IPS DF 4.7 (cell line): Measurements from ENCODE around the gene LARP4.
A peak's percentile ranks its signal among the peaks of the same experiment; 100 is the strongest.
"Not testable (repeated sequence)": the region's sequence is repeated elsewhere in the genome, so short reads cannot be mapped to it uniquely, and the experiment has no call there.

ENCODE experiments used
- DNase-seq: peaks from one replicate; pipeline ENCODE4 v3.0.0-alpha.2; 2013; ENCODE audit warnings: low spot score; ENCODE audit errors: extremely low read depth

Gene LARP4

DNA sequence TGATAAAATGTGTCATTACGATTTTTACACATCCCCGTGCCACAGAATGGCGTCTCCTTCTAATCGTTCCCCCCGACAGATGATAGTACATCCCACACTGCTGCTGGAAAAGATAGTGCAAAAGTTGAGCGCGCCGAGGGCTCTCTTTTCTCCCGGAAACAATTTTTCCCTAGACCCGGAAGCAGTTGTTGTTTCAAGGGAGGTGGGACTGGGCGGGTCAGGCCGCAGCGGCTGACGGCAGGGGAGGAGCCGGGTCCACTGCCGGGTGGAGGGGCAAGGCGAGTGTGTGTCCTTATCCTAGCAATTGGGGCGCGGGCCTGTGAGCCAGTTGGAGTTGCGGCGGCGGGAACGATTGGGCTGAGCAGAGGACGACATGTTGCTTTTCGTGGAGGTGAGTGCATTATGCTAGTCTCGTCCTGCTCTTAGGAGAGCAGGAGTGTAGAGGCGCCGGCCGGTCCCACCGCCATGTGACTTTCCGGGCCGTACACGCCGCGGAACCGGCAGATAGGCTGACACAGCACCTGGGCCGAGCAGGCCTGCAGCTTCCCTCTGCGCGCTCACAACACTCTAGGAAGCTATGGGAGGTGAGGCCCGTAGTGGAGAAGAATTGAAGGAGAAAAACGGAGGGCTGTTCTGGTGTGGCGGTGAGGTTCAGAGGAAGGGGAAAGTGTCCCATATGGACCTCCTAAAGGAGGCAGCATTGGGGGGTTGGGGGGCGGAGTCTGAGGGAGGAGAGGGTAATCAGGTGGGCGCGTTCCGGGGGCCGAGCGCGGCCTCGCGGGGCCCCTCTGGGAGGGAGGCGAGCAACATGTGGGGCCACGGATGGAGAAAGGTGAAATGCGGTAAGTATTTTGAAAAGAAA lies at the start of gene LARP4:
LARP4 (plus strand) TSS at position 248 of the 862 bp plus-strand sequence; CDS start at position 374, 126 bp downstream.
- peak; percentile 93 for DNase-seq

DNA sequence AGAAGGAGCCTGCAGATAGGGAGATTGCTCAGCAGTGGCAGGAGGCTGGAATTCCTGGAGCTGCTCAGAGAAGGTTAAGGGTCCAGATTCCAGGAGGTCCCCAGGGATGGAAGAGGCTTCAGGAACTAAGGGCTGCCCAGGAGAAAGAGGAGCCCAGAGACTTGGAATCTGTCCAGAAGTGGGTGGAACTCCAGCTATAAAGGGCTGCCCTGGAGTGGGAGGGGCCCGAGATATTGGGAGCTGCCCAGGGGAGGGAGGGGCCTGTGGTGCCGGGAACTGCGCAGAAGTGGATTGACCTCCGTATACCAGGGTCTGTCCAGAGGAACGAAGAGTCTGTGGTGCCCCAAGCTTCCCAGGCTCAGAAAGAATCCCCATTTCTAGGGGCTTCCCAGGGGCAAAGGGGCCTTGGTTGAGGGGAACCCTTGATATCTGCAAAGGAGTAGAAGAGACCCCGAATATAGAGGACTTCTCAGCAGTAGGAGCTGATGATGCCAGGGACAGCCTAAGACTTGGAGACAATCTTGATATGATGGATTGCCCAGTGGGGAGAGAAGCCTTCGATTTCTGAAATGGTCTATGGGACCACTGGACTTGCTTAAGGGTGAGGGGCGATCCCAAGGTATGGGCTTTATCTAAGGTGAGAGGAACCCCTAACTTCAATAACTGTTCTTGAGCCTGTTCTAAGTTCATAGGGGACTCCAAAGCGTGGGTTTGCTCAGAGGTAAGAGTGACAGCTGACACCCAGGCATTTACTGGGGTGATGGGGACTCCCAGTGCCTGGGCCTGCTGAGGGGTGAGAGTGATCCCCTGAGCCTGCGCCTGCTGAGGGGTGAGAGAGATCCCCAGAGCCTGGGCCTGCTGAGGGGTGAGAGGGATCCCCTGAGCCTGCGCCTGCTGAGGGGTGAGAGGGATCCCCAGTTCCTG lies 49.3 kb upstream of the LARP4 start:
- no peak for DNase-seq

DNA sequence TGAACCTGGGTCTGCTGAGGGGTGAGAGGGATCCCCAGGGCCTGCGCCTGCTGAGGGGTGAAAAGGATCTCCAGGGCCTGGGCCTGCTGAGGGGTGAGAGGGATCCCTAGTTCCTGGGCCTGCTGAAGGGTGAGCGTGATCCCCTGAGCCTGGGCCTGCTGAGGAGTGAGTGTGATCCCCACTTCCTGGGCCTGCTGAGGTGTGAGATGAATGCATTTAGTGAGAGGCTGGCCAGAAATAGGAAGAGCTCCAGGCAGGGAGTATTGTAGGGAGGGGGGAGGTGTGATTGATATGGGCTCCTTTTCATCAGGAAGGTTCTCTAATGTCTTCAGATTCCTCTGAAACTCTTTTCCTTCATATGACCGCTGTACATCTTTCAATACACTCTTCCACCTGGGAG lies 47.3 kb upstream of the LARP4 start:
- no peak for DNase-seq

DNA sequence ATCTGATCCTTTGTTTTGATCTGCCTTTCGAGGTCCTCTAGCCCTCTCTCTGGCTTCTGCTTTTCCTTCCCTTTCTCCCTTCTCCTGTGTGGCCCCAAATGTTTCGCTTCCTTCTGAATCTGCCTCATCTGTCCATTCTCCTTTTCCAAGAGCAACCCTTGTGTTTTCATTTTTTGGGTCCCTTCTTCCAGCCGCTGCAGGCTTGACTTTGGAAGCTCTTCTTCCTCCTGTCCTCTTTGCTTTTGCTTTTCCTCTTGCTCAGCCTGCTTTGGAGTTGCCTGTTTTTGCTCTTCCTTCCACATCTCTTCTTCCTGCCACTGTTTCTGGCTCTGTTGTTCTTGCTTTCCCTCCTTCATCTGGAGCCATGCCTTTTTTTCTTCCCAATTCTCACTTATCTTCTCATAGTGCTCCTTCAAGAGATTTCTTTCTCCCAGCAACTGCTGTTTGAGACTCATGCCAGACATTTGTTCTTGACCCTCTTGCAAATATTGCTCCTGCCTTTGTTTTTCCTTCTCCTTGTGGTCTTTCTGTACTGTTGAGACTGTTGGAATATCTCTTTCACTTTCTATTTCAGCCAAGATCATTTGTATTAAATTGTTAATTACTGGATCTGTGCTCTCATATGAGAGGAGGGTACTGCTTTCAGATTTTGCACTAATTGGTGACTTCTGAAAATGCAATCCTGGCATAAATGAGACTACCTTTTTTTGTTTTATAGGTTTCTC lies 46.7 kb upstream of the LARP4 start:
- DNase-seq: no peak

DNA sequence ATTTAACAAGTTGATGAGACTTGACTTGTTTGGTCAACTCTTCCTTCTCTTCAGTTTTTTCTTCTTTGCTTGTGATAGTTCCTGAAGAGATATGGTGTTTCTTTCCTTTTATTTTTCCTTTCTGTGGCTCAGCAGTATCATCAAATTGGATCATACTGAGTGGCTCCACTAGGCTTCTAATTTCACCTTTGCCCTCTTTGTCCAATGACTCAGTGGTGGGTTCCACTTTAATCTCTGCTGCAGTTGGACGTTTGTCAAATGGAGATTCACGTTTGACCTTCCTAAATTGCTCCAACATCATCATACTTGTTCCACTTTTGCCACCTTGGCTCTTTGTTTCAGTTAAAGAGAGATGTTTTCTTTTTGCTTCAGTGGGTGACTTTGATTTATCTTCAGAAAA lies 45.8 kb upstream of the LARP4 start:
- no peak for DNase-seq

DNA sequence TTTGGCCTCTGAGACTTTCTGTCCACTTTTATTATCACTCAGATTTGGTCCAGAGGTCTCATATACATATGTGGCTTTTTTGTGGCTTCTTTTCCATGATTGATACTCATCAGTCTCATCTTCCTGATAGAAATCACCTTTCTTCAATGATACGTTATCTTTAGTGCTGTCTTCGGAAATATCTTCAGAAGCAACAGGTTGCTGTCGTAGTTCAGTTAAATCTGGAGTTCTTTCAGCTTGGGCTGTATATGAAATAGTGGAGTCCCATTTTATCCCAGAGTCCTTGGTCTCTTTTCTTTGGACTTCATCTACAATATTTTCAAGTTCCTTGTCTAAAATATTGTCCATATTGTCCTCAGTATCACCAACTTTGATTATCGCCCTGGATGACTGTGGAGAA lies 45.3 kb upstream of the LARP4 start:
- DNase-seq: no peak

DNA sequence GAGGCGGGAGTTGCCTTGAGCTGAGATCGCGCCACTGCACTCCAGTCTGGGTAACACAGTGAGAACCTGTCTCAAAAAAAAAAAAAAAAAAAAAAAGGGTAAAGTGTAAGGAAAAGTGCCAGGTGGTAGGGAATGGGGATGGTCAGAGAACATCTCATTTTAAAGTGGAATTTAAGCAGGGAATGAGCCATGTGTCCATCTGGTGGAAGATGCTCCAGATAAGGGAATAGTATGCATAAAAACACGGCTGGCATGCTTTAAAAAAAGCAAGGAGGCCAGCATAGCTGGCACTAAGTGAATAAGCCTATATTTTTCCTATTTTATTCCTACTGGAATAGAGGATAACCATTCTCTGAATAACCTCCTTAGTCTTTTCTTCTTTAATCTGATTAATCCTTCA lies 38.0 kb upstream of the LARP4 start:
- no peak for DNase-seq

DNA sequence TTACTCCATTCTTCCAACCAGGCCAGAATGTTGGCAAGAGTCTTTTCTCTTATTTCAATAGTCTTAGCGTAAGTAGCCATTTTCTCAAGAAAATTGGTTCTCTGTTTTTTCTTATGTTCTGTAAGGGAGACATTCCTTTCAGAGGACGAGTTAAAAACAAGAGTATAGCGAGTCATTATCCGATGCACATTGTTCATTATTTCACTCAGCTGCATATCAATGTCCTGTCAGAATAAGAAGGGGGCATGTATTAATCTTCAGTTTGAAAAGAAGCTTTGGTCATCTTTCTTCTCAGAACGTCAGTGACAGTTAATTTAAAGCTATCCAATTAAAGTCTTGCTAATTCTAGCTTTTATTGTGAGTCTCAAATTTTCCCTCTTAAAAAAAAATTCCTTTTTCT lies 37.5 kb upstream of the LARP4 start:
- DNase-seq: no peak

DNA sequence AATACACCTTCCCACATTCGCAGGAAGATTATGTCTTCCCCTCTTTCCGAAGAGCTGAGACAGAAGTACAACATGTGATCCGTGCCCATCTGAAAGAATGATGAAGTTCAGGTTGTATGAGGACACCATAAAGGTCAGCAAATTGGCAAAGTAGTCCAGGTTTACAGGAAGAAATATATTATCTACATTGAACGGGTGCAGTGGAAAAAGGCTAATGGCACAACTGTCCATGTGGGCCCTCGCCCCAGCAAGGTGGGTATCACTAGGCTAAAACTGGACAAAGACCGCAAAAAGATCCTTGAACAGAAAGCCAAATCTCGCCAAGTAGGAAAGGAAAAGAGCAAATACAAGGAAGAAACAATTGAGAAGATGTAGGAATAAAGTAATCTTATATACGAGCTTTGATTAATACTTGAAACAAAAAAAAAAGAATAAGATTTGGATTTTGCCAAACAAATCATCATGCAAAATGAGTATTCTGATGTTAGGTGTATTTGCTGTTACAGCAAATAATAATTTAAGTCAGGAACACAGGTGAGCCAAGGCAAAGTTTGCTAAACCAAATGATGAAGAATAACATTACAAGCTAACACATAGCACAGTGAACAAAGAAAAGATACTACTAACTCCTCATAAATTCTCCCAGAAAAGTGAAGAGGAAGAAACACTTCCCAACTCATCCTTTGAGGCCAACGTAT lies 34.8 kb upstream of the LARP4 start:
- DNase-seq: no peak

DNA sequence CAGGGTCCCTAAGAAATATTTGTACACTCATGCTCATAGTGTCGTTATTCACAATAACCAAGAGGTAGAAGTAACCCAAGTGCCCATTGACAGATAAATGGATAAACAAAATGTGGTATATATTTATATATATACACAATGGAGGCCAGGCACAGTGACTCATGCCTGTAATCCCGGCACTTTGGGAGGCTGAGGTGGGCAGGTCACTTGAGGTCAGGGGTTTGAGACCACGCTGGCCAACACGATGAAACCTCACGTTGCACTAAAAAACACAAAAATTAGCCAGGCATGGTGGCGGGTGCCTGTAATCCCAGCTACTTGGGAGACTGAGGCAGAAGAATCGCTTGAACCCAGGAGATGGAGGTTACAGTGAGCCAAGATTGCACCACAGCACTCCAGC lies 30.0 kb upstream of the LARP4 start:
- DNase-seq: not testable (repeated sequence)

DNA sequence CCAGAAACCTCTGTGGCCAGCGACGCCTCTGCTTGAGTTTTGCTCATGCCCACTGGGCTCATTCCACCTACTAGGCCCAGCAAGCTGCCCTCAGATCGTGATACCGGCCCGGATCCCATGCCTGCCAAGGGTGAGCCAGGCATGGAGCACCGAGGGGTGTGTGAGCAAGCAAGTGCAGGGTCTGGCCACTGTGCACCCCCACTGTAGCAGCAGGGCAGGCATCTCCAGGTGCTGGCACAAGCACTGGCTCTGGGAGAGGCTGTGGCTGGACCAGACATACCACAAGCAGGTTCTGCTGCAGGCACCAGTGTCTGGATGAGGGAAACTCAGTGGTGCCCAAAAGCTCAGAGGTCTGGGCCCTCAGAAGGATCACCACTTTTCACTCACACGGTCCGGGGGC lies 24.9 kb upstream of the LARP4 start:
- DNase-seq: no peak

DNA sequence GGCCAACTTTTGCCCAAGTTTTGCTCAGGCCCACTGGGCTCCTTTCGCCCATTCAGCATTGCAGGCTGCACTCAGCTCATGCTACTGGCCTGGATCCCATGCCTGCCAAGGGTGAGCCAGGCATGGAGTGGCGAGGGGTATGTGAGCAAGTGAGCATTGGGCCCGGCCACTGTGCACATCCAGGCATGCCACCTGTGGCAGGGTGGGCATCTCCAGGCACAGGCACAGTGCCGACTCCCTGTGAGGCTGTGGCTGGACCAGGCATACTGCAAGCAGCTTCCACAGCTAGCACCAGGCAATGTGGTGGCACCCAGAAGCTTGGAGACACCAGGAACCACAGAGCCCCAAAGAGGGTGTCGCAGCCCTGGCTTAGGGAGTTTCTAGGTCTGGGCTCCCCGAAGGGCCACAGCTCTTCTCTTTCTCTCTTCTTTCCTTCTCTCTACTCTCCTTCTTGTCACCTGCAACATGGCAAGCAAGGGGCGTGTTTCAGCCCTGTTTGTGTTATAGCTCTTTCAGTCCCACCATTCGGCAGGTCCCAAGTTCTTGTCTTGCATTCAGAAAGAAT lies 19.8 kb upstream of the LARP4 start:
- DNase-seq: no peak

DNA sequence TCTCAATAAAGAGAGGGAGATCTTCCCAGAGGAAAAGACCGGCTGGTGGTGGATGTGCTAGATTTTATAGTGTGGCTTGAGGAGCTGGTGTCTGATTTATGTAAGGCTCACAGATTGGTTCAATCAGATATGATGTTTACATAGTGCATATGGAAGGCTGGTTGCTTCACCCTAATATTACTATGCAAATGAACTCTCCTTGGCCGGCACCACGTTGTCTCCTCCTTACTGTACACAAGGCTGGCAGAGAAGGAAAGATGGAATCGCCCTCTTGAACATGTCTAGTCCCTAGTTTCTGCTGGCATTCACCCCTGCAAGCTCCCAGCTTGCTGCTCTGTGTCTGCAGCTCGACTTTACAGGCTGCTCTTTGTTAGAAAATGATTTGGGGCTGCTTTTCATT lies 13.2 kb upstream of the LARP4 start:
- no peak for DNase-seq

DNA sequence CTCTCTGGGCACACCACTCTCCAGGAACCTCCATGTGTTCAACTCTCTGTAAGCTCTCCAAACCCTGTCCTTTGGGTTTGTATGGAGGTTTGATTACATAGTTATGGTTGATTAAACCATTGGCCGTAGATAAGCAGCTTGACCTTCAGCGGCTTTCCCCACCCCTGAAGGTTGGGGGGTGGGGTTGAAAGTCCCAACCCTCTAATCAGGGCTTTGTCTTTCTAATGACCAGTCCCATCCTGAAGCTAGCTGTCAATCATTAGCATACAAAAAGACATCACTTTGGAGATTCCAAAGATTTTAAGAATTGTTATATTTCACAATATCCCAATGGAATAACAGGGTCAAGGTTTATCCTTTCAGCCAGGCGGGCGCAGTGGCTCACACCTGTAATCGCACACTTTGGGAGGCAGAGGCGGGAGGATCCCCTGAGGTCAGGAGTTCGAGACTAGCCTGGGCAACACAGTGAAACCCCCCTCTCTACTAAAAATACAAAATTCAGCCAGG lies 12.7 kb upstream of the LARP4 start:
- no peak for DNase-seq

DNA sequence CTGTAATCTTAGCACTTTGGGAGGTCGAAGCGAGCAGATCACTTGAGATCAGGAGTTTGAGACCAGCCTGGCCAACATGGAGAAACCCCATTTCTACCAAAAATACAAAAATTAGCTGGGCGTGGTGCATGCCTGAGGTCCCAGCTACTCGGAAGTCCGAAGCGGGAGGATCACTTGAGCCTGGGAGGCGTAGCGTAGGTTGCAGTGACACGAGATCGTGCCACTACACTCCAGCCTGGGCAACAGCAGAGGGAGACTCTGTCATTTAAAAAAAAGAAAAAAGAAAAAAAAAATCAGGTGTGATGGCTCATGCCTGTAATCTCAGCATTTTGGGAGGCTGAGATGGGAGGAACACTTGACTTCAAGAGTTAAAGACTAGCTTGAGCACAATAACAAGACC lies 11.9 kb upstream of the LARP4 start:
- not testable (repeated sequence) for DNase-seq

DNA sequence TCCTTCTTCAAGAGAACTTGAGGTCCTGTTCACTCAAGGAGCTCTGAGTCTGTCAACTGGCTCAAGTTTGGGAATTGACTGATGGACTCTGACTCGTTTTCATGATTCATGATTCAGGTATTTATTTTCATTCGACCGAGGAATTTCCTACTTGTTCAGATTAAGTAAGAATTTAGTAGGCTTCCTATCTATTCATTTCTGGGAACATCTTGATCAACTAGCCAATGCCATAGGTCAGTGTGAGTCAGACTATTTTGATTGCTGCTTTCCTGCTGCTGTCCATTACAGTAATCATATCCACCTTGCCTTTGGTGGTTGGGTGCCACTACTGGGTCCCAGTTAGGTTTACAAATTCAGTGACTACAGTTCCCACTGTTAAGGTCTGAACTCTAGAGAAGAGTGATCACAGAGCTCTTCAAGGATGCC lies 10.4 kb upstream of the LARP4 start:
- no peak for DNase-seq

DNA sequence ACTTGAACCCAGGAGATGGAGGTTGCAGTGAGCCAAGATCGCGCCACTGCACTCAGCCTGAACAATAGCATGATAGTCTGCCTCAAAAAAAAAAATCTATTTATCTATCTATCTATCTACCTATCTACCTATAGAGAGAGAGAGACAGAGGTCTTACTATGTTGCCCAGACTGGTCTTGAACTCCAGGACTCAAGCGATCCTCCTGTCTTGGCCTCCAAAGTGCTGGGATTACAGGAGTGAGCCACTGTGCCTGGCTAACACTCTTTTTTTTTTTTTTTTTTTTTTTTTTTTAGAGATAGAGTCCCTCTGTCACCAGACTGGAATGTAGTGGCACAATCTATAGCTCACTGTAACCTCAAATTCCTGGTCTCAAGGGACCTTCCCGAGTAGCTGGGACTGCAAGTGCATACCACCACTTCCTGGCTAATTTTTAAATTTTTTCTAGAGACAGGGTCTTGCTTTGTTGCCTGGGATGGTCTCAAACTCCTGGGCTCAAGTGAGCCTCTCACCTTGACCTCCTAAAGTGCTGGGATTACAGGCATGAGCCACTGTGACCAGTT lies 6.1 kb upstream of the LARP4 start:
- DNase-seq: no peak

DNA sequence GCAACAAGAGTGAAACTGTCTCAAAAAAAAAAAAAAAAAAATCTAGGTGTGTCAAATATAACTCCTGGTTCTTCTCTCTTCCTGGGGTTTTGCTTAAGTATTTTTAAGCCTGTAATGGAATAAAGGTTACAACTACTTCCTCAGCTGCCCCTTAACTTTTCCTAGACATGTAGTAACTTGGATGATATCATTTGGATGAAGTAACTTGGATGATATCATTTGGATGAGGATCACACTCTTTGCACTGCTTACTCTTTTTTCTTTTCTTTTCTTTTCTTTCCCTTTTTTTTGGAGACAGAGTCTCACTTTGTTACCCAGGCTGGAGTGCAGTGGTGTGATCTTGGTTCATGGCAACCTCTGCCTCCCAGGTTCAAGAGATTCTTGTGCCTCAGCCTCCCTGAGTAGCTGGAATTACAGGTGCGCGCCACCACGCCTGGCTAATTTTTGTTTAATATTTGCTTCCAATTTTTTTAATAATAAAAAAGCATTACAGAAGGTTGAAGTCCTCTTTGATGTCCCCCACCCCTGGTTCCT lies 3.5 kb upstream of the LARP4 start:
- DNase-seq: no peak

DNA sequence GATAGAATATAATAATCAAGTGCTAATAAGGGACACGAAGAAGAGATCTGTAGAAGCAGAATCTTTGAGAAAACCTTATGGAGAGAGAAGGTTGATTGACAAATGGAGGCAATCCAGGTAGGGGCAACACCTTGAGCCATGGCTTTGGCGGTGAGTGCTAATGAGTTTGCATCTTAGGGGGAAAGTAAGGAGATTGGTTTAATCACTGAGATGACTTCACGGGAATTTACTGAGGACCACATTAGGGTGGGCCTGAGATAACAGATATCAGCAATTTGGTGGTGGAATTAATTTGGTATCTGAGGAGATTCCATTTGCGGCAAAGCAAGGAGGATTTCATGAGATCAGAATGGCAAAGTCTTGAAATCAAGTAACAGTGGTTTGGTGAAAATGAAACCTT lies 1.8 kb upstream of the LARP4 start:
- no peak for DNase-seq

DNA sequence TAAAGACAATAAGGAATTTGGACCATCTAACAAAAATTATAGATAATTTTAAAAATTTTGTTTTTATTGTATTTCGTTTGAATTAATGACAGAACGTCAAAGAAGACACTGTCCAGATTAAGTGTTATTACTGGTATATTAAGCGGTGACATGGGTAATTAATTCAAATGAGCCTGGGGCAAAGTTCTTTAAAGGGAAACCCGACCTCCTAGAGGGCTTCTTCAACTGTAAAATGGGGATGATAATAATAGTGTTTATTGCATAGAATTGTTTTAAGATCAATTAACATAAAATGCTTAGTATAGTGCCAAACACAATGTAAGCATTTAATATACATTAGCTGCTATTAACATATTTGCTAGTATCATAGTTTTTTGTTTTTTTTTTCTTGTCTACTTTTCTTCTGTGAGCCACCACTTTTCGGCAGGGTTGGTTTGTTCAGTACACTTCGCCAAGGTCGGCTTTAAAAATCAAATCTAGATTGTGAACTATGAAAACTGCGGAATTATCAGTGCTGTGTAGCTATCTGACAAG lies 514 bp upstream of the LARP4 start:
- DNase-seq: no peak
